ENCODE measurements around the gene NT5C1B.

Gene NT5C1B

GRCh38 chr2:18611604-18612003 lies 22.2 kb upstream of the NT5C1B start:
- no peak for TF ChIP-seq CTCF (IDR thresholded peaks at IDR 0.05; ENCODE audit: low read depth, low read length, missing control alignments)
- DNase-seq (ENCODE audit: low read depth), result no peak
- no peak overlapping the region for H3K4me3 ChIP-seq (ENCODE audit: low read depth, low read length)

- no peak for DNase-seq (ENCODE audit: low read depth)
- no peak for TF ChIP-seq CTCF (IDR thresholded peaks at IDR 0.05; ENCODE audit: low read depth, low read length, missing control alignments)
- H3K4me3 ChIP-seq (ENCODE audit: low read depth, low read length), result no peak overlapping the region
Observed at GRCh38 chr2:18611184-18611583, 21.8 kb upstream of the NT5C1B start.

GRCh38 chr2:18610651-18611050 lies 21.3 kb upstream of the NT5C1B start:
- no peak for TF ChIP-seq CTCF (IDR thresholded peaks at IDR 0.05; ENCODE audit: low read depth, low read length, missing control alignments)
- no peak for DNase-seq (ENCODE audit: low read depth)
- H3K4me3 ChIP-seq (ENCODE audit: low read depth, low read length), result no peak overlapping the region

GRCh38 chr2:18610090-18610489 lies 20.7 kb upstream of the NT5C1B start:
- no peak for TF ChIP-seq CTCF (IDR thresholded peaks at IDR 0.05; ENCODE audit: low read depth, low read length, missing control alignments)
- no peak for DNase-seq (ENCODE audit: low read depth)
- no peak overlapping the region for H3K4me3 ChIP-seq (ENCODE audit: low read depth, low read length)

GRCh38 chr2:18605115-18605514 lies 15.7 kb upstream of the NT5C1B start:
- H3K4me3 ChIP-seq (ENCODE audit: low read depth, low read length), result no peak overlapping the region
- no peak for TF ChIP-seq CTCF (IDR thresholded peaks at IDR 0.05; ENCODE audit: low read depth, low read length, missing control alignments)
- DNase-seq (ENCODE audit: low read depth), result no peak

- no peak for TF ChIP-seq CTCF (IDR thresholded peaks at IDR 0.05; ENCODE audit: low read depth, low read length, missing control alignments)
Observed at GRCh38 chr2:18604531-18604885, 15.1 kb upstream of the NT5C1B start.

DNA sequence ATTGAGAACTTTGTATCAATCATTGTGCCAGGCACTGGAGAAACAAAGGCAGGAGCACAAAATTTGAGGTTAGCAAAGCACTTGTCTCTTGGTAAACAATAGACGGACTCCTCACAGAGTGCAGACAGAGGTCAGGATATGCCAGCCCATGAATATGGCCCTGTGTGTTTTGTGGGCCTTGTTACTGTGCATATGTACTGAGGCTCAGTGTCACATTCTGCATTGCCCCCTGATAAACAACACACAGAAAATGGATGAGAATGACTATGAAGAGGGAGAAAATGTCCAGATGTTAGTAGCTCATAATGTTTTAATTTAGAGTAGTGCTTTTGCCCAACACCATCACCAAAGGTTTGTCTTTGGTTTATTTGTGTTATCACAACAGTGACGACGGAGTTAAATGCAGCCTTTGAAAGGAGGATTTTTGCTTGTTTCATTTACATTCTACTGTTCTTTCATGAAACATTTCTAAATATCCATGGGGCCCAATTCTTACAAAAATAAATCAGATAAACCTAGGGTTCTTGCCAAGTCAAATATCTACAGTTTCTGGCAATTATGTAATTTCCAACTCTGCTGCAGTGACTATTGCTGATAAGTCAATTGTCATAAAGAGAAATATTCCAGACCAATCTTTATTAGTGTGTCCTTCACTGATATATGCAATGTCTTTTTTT lies 14.6 kb upstream of the NT5C1B start:
- no peak overlapping the region for H3K4me3 ChIP-seq (ENCODE audit: low read depth, low read length)
- no peak for DNase-seq (ENCODE audit: low read depth)
- TF ChIP-seq CTCF (IDR thresholded peaks at IDR 0.05; ENCODE audit: low read depth, low read length, missing control alignments), result no peak

More at GRCh38 chr2:18604531-18604885, 15.1 kb upstream of the NT5C1B start:
- no peak overlapping the region for H3K4me3 ChIP-seq (ENCODE audit: low read depth, low read length)
- no peak for DNase-seq (ENCODE audit: low read depth)
